Lung (tissue), 12 donors: ENCODE data around the gene ZDHHC24. TPM values are rescaled to one million over a fixed set of nuclear protein-coding genes. Genes with fewer than 3 reads are reported as not detected.

Experiments
- ATAC-seq: fragments of 200-7000 bp; cut with Tn5 transposase; one replicate; pipeline ENCODE4 v1.9.1; 2020; ENCODE audit warnings: moderate number of reproducible peaks; ENCODE audit not compliant: insufficient read depth, low FRiP score
- DNase-seq, 3 donors: peaks; one replicate each; pipeline ENCODE4 v3.0.0-alpha.2; 2013 to 2017
- H3K27ac ChIP-seq, 2 donors: one replicate each; pipeline ENCODE4 v1.5.1; 2013; ENCODE audit warnings: mild to moderate bottlenecking in 2 of 2, moderate library complexity in 2 of 2, control low read depth in 1 of 2, inconsistent platforms in 1 of 2, low read depth in 1 of 2, low read length in 1 of 2
- H3K27me3 ChIP-seq, 3 donors: one replicate each; pipeline ENCODE4 v1.5.1; 2013; ENCODE audit warnings: low read length in 2 of 3; ENCODE audit not compliant: control insufficient read depth in 3 of 3, insufficient read depth in 3 of 3
- H3K36me3 ChIP-seq, 4 donors: one replicate each; pipeline ENCODE4 v1.5.1; 2013; ENCODE audit warnings: low read length in 4 of 4, mild to moderate bottlenecking in 1 of 4, moderate library complexity in 1 of 4; ENCODE audit not compliant: control insufficient read depth in 4 of 4, insufficient read depth in 4 of 4
- H3K4me1 ChIP-seq, 5 donors: one replicate each; pipeline ENCODE4 v1.5.1; 2013; ENCODE audit warnings: low read length in 5 of 5, mild to moderate bottlenecking in 2 of 5, moderate library complexity in 1 of 5; ENCODE audit not compliant: control insufficient read depth in 5 of 5, insufficient read depth in 5 of 5
- H3K4me3 ChIP-seq: one replicate; pipeline ENCODE4 v1.5.1; 2013; ENCODE audit warnings: mild to moderate bottlenecking, control low read depth, moderate library complexity
- H3K9ac ChIP-seq, 2 donors: one replicate each; pipeline ENCODE4 v1.5.1; 2013; ENCODE audit warnings: low read length in 2 of 2, control low read depth in 1 of 2; ENCODE audit not compliant: insufficient read depth in 1 of 2
- H3K9me3 ChIP-seq, 4 donors: one replicate each; pipeline ENCODE4 v1.5.1; 2013; ENCODE audit warnings: low read length in 3 of 4, mild to moderate bottlenecking in 1 of 4, moderate library complexity in 1 of 4; ENCODE audit not compliant: control insufficient read depth in 4 of 4, insufficient read depth in 3 of 4
- WGBS, 2 donors: extraction: QIAGEN DNeasy Blood & Tissue Kit; methylation state at CpG; one replicate each; pipeline ENCODE4 v1.1.7; 2013; 5-methylcytosine and 5-hydroxymethylcytosine counted together
- polyA plus RNA-seq, 2 donors: library from polyadenylated mRNA; stranded (reverse); fragments of 200-250 nt; gene quantifications; one replicate each; pipeline ENCODE4 v1.2.1, GENCODE V29; 2013
- total RNA-seq, 2 donors: library from RNA; depleted of rRNA in 1 of 2; stranded (reverse); fragments of >200 nt in 1 of 2; gene quantifications; one replicate each; pipeline ENCODE4 v1.2.1, GENCODE V29; 2014 to 2021
- TF ChIP-seq, protein P1 (sequence below): IDR thresholded peaks from 2 replicates; pipeline ENCODE4 v1.5.1; 2012; ENCODE audit warnings: mild to moderate bottlenecking; ENCODE audit errors: control extremely low read depth, extremely low read depth
- donor health status: control.
- donor health status: control.
- donor health status: Bipolar disorder and iron deficiency.
- donor health status: healthy.
- donor health status: DM: yes; HTN: yes; CAD: no.

Gene ZDHHC24
- total and polyA plus RNA-seq, 4 donors: 6.8 to 21.6 (median 11.5) TPM

DNA sequence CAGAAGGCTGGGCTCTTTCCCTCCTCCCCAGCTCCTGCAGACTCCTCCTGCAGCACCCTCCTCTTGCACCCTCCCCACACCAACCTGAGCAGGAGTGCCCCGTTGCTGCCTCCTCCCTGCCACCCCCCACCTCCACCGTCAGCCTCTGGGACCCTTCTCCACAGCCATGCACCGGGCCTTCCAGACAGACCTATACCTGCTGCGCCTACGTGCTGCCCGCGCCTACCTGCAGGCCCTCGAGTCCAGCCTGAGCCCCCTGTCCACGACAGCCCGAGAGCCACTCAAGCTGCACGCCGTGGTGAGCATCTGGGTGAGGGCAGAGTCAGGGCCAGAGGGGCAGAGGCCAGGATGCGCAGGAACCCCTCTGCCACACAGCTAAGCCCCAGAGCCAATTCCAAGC, 16.2 kb downstream of the ZDHHC24 start:
- Histone ChIP-seq H3K27ac (no peak overlapping the region), H3K36me3 (peaks cover 0 to 22% (median 12%) of the 10 kb centered on the region in 4 donors), H3K27me3 (no peaks in the 10 kb centered on the region), H3K4me1 (no peaks in the 10 kb centered on the region), H3K4me3 (no peak overlapping the region), H3K9ac (no peak overlapping the region), H3K9me3 (peaks cover 0 to 1% (median 0%) of the 10 kb centered on the region in 4 donors)
- TF ChIP-seq, protein P1, sequence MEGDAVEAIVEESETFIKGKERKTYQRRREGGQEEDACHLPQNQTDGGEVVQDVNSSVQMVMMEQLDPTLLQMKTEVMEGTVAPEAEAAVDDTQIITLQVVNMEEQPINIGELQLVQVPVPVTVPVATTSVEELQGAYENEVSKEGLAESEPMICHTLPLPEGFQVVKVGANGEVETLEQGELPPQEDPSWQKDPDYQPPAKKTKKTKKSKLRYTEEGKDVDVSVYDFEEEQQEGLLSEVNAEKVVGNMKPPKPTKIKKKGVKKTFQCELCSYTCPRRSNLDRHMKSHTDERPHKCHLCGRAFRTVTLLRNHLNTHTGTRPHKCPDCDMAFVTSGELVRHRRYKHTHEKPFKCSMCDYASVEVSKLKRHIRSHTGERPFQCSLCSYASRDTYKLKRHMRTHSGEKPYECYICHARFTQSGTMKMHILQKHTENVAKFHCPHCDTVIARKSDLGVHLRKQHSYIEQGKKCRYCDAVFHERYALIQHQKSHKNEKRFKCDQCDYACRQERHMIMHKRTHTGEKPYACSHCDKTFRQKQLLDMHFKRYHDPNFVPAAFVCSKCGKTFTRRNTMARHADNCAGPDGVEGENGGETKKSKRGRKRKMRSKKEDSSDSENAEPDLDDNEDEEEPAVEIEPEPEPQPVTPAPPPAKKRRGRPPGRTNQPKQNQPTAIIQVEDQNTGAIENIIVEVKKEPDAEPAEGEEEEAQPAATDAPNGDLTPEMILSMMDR: no peak
- no peak for ATAC-seq
- WGBS, 2 donors: 84 to 88% methylated on average over 13 of the region's 13 CpGs
- no peak for DNase-seq

- Histone ChIP-seq H3K9ac (no peak overlapping the region), H3K27ac (no peak overlapping the region), H3K27me3 (no peaks in the 10 kb centered on the region), H3K9me3 (peaks cover 0 to 1% (median 0%) of the 10 kb centered on the region in 4 donors), H3K36me3 (peaks cover 0 to 22% (median 14%) of the 10 kb centered on the region in 4 donors), H3K4me1 (no peaks in the 10 kb centered on the region), H3K4me3 (no peak overlapping the region)
- DNase-seq (no peak), ATAC-seq (no peak)
- TF ChIP-seq, protein P1: no peak
- 83 to 87% methylated on average over 10 of the region's 10 CpGs for WGBS, 2 donors
These were observed 16.8 kb downstream of the ZDHHC24 start for GRCh38 chr11:66529069-66529468.

DNA sequence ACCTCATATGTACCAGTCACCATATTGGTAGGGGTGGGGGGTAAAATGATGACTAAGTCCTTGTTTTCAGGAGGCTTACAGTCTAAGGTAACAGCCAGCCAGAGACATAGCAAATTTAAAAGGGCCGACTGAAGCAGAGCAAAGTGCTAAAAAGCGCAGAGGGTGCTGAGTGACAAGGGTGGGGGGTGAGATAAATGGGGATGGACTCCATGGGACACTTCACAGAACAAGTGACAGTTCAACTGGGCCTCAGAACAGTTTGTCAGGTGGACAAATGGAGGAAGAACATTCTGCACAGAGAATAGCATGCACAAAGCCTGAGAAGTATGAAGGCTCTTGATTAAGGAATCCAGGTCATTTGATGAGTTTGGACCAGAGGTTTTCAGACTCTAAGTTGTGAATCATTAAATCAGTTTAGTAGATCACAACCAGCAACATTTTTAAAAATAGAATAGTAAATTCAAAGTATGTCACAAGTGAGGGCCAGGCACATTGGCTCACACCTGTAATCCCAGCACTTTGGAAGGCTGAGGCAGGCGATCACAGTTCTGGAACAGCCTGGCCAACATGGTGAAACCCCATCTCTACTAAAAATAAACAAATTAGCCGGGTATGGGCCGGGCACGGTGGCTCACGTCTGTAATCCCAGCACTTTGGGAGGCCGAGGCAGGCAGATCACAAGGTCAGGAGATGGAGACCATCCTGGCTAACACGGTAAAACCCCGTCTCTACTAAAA, 21.4 kb downstream of the ZDHHC24 start:
- WGBS, 2 donors: 89 to 94% methylated on average over 8 to 10 of the region's 10 CpGs
- no peak for DNase-seq
- no peaks in the 10 kb centered on the region for H3K27me3 ChIP-seq
- TF ChIP-seq, protein P1: no peak
- peaks cover 15 to 29% (median 22%) of the 10 kb centered on the region in 4 donors for H3K36me3 ChIP-seq
- ATAC-seq: no peak
- H3K9me3 ChIP-seq: no peaks in the 10 kb centered on the region
- H3K4me3 ChIP-seq: no peak overlapping the region
- no peaks in the 10 kb centered on the region for H3K4me1 ChIP-seq
- no peak overlapping the region for H3K9ac ChIP-seq
- H3K27ac ChIP-seq: no peak overlapping the region
